Esophagus muscularis mucosa (tissue), 4 donors: ENCODE data around the gene AKR1C1.
"Not testable (repeated sequence)": the region's sequence is repeated elsewhere in the genome, so short reads cannot be mapped to it uniquely, and the experiment has no call there.

ENCODE experiments used
- CTCF ChIP-seq, 3 experiments: fragments of 200-600 bp in 2 of 3; fragments of 450-650 bp in 1 of 3; sonication (generic) in 2 of 3; IDR thresholded peaks; one replicate each; pipeline ENCODE4 v1.5.1; 2017 to 2019; ENCODE audit warnings: antibody characterized with exemption in 3 of 3, mild to moderate bottlenecking in 2 of 3, moderate library complexity in 1 of 3
- EP300 ChIP-seq: sonication (generic); formaldehyde crosslinking; IDR thresholded peaks from one replicate; pipeline ENCODE4 v1.6.1; 2017; ENCODE audit warnings: antibody characterized with exemption
- POLR2A ChIP-seq: fragments of 450-650 bp; IDR thresholded peaks from one replicate; pipeline ENCODE4 v1.6.1; 2017; ENCODE audit warnings: antibody characterized with exemption, moderate library complexity, mild to moderate bottlenecking, low read depth
- POLR2AphosphoS5 ChIP-seq, 2 donors: sonication (generic); formaldehyde crosslinking; IDR thresholded peaks; one replicate each; pipeline ENCODE4 v1.6.1; 2017; ENCODE audit warnings: antibody characterized with exemption in 2 of 2

- TF ChIP-seq CTCF (IDR thresholded peaks at IDR 0.05); POLR2A; EP300; POLR2AphosphoS5 (IDR thresholded peaks at IDR 0.05): not testable (repeated sequence)
Observed at GRCh38 chr10:4943416-4943815, 19.8 kb upstream of the AKR1C1 start.
